Fibroblast of villous mesenchyme (primary cell): Measurements from ENCODE around the gene FBXL16. TPM values are rescaled to one million over a fixed set of nuclear protein-coding genes. Genes with fewer than 3 reads are reported as not detected.
A peak's percentile ranks its signal among the peaks of the same experiment; 100 is the strongest.

ENCODE experiments used
- DNase-seq: peaks from one replicate; pipeline ENCODE4 v3.0.0-alpha.2; 2010; ENCODE audit warnings: low read depth
- H3K4me3 ChIP-seq: 2 replicates; pipeline ENCODE4 v1.5.1; 2011; ENCODE audit warnings: low read depth, mild to moderate bottlenecking, low read length
- total RNA-seq: library from RNA; depleted of rRNA; stranded (reverse); fragments of >200 nt; gene quantifications from 2 replicates; pipeline ENCODE4 v1.2.3, GENCODE V29; 2012
- TF ChIP-seq, protein P1 (sequence below): IDR thresholded peaks from 2 replicates; pipeline ENCODE4 v1.5.1; 2012; ENCODE audit warnings: low read depth, mild to moderate bottlenecking, low read length; ENCODE audit not compliant: insufficient read depth

Gene FBXL16
- total RNA-seq, 1 donor, result under 0.01 TPM

DNA sequence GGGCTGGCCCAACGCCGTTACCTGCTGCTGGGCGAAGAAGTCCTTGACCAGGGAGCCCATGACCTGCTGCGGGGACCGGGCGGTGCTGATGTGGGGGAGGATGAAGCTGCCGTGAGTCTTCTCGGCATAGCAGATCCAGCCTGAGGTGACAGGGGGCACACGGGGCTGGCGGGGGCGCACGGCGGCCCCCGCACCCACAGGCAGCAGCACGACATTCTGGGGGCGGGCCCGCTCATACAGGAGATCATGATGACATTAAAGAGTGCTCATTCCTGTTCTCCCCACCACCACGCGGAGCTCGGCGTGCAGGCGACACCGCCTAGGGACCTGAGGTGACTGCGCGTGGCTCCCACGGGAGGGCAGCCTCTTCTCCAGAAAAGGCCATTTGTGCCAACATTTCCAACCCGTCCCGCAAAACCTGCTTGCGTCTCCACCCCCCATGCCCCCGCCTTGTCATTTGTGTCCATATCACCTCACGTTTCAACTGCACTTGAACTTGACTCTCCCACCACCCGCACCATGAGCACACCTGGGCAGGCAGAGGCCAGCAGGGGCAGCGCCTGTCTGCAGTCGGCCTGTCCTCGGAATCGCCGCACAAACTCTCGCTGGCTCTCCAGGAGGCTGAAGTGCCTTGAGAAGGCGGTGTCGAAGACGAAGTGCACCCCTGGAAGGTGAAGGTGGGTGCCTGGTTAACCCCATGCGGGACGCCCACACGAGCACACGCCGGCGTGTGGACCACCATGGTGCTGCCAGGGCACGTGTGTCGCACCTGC, 28.8 kb upstream of the FBXL16 start:
- TF ChIP-seq, protein P1, sequence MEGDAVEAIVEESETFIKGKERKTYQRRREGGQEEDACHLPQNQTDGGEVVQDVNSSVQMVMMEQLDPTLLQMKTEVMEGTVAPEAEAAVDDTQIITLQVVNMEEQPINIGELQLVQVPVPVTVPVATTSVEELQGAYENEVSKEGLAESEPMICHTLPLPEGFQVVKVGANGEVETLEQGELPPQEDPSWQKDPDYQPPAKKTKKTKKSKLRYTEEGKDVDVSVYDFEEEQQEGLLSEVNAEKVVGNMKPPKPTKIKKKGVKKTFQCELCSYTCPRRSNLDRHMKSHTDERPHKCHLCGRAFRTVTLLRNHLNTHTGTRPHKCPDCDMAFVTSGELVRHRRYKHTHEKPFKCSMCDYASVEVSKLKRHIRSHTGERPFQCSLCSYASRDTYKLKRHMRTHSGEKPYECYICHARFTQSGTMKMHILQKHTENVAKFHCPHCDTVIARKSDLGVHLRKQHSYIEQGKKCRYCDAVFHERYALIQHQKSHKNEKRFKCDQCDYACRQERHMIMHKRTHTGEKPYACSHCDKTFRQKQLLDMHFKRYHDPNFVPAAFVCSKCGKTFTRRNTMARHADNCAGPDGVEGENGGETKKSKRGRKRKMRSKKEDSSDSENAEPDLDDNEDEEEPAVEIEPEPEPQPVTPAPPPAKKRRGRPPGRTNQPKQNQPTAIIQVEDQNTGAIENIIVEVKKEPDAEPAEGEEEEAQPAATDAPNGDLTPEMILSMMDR, result no peak
- no peak for DNase-seq
- H3K4me3 ChIP-seq, result no peak overlapping the region

DNA sequence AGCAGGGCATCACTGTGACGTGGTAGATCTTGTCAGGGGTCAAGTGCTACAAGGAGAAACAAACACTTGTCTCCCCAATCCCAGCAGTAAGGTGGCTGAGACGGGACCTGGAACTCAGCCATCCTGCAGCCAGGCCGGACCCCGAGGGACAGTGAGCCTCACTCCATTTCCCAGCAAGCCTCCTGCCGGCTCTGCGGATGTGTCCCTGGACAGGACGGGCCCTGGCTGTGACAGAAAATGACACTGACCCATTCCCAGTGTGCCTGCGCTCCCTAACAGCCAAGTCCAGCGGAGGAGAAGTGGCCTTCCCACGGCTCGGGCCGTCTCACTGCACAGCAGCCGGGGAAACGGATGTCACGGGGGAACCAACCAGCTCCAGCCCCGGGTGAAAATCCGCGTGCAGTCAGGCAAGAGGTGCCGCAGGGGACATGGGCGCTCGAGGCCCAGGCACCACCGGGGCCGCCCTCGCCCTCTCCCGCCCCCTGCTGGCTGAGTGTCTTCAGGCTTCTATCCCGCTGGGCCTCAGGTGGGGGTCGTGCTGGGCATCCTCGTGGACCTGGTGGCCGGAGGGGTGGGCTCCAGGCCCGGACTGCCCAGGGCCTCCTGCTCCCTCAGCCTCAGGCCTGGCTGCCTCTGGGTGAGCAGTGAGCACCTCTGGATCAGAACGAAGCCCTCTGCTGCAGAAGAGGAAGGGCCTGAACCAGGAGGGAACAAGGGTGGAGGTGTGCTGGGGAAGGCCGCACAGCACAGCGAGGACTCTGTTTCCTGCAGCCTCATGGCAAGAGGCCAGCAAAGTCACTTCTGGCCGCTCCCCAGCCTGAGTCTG, 28.0 kb upstream of the FBXL16 start:
- TF ChIP-seq, protein P1, result peak; percentile 46
- DNase-seq, result no peak

DNA sequence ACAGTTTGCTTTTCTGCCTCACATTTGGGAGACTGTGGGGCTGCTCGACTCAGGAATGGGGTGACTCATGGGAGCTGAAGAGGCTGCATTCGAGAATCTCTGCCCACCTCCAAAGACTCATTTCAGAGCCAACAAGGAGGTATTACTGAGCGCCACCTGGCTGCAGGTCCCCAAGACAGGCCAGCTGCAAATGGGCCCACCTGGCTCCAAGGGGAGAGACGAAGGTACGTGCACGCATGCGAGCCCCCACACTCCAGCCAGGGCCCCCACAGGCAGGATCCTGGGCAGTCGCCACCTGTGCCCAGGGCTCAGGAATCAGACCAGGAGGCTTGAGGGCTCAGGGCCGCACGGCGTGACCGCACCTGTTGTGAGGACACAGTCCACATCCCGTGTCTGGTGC, 27.3 kb upstream of the FBXL16 start:
- TF ChIP-seq, protein P1, result no peak
- no peak overlapping the region for H3K4me3 ChIP-seq
- no peak for DNase-seq

More for the DNA sequence above, 28.0 kb upstream of the FBXL16 start:
- no peak overlapping the region for H3K4me3 ChIP-seq

DNA sequence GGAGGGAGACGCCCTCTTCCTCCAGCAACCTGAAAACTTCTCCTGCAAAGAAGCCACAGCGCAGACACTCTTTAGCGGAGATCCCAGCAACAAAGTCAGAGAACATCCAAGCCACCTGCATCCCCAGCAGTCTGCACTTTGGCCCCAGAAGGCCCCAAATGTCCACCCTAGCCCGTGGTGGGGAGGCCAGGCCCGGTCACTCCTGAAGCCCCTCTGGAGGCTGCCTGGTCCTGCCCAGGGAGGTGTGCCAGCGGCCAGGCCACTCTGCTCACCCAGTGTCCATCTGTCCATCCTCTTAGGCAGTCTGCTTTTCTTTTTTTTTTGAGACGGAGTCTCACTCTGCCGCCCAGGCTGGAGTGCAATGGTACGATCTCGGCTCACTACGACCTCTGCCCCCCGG, 26.7 kb upstream of the FBXL16 start:
- no peak for DNase-seq
- H3K4me3 ChIP-seq, result no peak overlapping the region
- TF ChIP-seq, protein P1, result no peak

DNA sequence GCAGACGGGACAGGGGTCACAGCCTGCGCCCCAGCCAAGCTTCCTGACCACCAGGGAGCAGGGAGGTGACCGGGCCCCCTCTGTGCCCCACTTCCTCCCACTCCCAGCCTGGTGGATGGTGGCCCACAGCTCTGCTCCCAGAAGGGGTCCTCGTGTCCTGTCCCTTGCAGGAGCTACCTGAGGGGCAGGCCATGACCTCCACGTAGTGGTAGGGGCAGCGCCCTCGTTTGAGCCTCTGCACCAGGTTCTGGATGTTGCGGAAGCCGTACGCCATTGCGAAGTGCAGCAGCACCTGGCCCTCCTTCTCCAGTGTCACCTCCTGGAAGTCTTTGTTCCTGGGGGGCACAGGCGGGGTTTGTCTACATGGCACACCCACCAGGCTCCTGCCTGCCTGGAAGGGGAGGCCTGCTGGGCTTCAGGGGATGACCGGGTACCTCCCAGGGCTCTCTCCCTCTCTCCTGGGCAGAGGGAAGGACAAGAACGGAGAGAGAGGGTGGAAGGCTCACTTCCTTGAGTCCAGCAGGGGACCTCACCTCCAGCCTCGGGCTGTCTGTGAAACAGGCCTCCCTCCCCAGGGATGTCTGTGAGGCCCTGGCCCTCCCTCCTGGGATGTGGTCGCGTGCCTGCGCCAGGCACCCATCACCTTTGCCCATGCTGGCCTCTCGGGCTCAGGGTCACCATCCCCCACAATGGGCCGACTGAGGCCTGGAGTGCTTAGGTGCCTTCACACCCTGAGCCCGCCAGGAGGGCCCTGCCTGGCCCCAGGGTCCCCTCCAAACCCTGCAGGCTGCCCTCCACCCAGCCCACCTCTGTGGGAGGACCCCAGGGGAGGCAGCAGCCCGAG, 25.3 kb upstream of the FBXL16 start:
- TF ChIP-seq, protein P1, result no peak
- no peak overlapping the region for H3K4me3 ChIP-seq
- no peak for DNase-seq
